ENCODE measurements around the gene PCDHB4.
"Not testable (repeated sequence)": the region's sequence is repeated elsewhere in the genome, so short reads cannot be mapped to it uniquely, and the experiment has no call there.

Gene PCDHB4

DNA sequence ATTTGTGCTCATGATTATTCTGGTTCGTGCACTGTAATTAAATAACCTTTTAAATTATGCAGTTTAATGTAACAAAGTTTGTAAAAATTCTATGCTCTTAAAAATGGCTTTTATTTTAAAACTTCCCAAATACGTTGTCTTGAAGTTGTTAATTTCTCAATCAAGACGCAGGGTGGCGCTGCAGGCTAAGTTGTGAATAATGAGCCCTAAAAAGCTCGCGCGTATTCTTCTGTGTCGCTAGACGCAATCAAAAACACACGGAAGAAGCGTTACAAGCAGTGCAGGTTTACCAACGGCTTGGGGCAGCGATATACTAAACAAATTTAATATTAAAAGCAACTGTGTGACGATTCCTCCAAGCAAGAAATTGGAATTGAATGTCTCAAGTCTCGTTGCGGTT lies at the start of gene PCDHB4:
TSS of gene PCDHB4 (plus strand) at position 256 of the 400 bp plus-strand sequence. CDS start 181 bp downstream, outside the sequence.
- peak; percentile 25 for DNase-seq

DNA sequence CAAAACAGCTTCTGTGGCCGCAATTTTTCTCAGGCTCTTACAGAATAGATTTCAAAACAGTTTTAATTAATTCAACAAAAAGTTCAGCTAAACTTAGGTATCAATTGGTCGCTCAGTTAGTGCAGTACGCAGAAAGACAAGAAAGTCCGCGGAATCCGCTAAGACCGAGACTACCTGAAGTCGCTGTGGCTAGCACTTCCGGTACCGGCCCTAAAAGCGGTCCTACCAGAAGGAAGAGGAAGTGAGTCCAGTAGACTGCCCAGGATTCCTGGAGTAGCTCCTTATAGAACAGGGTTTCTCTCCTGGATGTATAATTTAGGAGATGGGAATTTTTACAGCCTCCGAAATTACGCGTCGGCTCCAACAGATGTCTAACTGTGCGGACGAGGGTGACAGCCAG lies 43.8 kb upstream of the PCDHB4 start:
- DNase-seq = no peak

DNA sequence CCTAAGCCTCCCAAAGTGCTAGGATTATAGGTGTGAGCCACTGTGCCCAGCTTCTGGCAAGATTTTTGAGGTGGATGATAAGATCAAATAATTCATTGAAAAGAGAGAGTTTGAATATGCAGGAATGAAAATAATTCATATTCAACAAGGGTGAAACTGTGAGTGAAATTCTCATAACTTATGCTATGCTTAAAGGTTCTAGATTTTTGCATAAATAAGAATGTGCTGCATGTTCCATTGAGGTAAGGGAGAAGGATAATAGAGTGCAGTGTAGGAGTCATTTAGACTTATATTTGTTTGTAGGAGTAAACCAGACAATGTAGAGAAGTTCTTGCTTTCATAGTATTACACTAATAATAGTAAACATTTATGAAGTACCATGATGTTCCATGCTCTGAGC lies 39.4 kb upstream of the PCDHB4 start:
- no peak for DNase-seq

DNA sequence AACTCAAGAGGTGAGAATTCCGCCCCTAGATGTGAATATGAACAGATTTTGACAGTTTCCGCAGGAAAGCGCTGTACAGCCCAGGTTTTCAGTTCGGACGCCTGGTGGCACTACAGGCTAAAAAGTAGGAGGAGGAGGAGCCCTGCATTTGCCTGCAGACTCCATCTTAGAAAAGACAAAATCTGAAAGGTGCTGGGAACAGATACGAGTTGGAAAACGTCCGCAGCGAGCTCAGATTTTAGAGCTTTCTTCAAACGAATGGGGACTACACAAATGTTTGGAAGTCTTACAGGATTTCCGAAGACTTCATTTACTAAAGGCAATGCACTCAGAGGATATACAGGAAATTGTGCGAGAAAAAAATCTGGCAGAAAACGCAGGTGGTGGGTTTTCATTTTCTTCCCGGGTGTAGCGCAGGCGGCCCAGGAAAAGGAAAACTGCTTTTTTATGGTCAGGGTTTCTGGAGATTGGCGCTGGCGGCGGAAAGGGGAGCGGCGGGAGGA lies 37.1 kb upstream of the PCDHB4 start:
- peak; percentile 30 for DNase-seq

DNA sequence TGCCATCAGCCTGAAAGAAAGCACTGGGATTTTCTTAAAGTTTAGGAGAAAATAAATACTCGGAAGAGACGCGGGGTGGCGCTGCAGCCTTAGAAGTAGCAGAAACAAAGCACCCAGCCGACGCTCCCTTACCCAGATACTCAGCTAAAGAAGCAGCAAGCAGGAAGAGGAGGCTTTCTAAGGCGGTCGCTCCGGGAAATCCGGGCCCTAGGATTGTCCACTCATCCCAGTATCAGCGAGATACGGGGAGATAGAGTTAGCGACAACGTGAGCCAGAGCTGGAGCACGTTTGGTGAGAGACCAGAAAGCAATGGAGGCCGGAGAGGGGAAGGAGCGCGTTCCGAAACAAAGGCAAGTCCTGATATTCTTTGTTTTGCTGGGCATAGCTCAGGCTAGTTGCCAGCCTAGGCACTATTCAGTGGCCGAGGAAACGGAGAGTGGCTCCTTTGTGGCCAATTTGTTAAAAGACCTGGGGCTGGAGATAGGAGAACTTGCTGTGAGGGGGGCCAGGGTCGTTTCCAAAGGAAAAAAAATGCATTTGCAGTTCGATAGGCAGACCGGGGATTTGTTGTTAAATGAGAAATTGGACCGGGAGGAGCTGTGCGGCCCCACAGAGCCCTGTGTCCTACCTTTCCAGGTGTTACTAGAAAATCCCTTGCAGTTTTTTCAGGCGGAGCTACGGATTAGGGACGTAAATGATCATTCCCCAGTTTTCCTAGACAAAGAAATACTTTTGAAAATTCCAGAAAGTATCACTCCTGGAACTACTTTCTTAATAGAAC lies 26.9 kb upstream of the PCDHB4 start, which contains the start of gene PCDHB2:
TSS of gene PCDHB2 (plus strand) at position 135 of the 782 bp plus-strand sequence. CDS start at position 311, 176 bp downstream.
- DNase-seq = peak; percentile 24

DNA sequence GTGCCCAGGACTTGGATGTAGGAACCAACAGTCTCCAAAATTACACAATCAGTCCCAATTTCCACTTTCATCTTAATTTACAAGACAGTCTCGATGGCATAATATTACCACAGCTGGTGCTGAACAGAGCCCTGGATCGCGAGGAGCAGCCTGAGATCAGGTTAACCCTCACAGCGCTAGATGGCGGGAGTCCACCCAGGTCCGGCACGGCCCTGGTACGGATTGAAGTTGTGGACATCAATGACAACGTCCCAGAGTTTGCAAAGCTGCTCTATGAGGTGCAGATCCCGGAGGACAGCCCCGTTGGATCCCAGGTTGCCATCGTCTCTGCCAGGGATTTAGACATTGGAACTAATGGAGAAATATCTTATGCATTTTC lies 26.4 kb upstream of the PCDHB4 start:
- no peak for DNase-seq

DNA sequence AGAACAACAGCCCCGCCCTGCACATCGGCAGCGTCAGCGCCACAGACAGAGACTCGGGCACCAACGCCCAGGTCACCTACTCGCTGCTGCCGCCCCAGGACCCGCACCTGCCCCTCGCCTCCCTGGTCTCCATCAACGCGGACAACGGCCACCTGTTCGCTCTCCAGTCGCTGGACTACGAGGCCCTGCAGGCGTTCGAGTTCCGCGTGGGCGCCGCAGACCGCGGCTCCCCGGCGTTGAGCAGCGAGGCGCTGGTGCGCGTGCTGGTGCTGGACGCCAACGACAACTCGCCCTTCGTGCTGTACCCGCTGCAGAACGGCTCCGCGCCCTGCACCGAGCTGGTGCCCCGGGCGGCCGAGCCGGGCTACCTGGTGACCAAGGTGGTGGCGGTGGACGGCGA lies 25.4 kb upstream of the PCDHB4 start:
- DNase-seq = not testable (repeated sequence)

DNA sequence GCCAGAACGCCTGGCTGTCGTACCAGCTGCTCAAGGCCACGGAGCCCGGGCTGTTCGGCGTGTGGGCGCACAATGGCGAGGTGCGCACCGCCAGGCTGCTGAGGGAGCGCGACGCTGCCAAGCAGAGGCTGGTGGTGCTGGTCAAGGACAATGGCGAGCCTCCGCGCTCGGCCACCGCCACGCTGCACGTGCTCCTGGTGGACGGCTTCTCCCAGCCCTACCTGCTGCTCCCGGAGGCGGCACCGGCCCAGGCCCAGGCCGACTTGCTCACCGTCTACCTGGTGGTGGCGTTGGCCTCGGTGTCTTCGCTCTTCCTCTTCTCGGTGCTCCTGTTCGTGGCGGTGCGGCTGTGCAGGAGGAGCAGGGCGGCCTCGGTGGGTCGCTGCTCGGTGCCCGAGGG lies 25.0 kb upstream of the PCDHB4 start:
- DNase-seq = not testable (repeated sequence)

DNA sequence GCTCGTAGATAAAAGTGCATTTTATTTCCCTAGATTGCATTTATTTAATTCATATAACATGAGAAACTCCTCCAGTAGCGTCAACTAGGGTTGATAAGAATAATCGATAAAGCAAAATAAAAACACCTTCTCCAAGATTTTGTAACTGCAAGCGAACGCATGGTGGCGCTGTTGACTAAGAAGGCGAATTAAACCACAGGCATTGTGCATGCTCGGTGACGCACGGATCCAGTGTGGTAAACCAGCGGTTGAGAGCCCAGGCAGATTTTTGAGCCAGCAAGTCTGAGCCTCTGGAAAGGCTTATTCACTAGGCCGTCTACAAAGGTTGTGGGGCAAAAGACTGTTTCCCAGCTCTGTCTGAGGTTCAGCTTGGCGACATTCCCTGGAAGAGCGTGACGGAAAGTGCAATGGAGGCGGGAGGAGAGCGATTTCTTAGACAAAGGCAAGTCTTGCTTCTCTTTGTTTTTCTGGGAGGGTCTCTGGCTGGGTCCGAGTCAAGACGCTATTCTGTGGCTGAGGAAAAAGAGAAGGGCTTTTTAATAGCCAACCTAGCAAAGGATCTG lies 21.3 kb upstream of the PCDHB4 start, which contains the start of gene PCDHB3:
TSS of gene PCDHB3 (plus strand) at position 231 of the 563 bp plus-strand sequence. CDS start at position 408, 177 bp downstream.
- DNase-seq = peak; percentile 21

DNA sequence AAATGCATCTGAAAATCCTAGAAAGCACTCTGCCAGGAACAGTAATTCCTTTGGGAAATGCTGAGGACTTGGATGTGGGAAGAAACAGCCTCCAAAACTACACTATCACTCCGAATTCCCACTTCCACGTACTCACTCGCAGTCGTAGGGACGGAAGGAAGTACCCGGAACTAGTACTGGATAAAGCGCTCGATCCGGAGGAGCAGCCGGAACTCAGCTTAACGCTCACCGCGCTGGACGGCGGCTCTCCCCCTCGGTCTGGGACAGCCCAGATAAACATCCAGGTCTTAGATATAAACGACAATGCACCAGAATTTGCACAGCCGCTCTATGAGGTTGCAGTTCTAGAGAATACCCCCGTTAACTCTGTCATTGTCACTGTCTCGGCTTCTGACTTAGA lies 20.6 kb upstream of the PCDHB4 start:
- no peak for DNase-seq

DNA sequence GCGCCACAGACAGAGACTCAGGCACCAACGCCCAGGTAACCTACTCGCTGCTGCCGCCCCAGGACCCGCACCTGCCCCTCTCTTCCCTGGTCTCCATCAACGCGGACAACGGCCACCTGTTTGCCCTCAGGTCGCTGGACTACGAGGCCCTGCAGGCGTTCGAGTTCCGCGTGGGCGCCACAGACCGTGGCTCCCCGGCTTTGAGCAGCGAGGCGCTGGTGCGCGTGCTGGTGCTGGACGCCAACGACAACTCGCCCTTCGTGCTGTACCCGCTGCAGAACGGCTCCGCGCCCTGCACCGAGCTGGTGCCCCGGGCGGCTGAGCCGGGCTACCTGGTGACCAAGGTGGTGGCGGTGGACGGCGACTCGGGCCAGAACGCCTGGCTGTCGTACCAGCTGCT lies 19.5 kb upstream of the PCDHB4 start:
- DNase-seq = not testable (repeated sequence)

DNA sequence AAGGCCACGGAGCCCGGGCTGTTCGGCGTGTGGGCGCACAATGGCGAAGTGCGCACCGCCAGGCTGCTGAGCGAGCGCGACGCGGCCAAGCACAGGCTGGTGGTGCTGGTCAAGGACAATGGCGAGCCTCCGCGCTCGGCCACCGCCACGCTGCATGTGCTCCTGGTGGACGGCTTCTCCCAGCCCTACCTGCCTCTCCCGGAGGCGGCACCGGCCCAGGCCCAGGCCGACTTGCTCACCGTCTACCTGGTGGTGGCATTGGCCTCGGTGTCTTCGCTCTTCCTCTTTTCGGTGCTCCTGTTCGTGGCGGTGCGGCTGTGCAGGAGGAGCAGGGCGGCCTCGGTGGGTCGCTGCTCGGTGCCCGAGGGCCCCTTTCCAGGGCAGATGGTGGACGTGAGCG lies 19.1 kb upstream of the PCDHB4 start:
- DNase-seq = not testable (repeated sequence)

DNA sequence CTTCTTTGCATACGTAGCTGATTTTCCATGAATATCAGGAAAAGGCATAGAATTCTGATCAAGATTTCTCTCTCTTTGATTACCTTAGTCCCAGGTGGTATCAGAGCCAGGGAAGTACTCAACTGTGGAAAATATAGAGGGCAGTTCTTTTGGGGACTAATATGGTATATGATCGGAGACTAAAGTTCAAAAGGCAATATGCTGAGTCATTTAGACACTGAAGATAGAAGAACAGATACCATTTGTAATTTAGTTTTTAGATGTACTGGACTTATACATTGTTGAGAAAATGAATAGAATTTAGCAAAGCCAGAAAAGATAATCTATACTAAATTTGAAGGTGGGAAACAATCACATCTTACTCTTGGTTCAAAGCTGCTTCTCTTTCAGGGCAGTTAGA lies 16.3 kb upstream of the PCDHB4 start:
- DNase-seq = no peak

DNA sequence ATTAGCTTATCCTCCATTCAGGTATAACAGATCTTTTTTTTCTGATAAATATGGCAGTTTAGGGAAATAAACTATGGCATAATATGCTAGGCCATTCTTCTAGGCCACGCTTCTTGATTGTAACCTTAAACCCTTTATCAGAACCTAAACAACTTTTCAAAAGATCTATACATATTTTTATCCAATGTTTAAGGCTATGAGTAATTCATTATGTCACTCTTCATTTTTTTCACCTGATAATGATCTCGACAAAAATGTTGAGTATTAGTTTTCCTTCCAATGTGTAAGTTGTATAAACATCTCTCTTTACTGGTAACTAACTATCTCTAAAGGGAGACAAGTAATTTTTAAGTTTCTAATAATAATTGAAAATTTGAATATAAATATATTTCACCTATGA lies 2.4 kb upstream of the PCDHB4 start:
- no peak for DNase-seq

DNA sequence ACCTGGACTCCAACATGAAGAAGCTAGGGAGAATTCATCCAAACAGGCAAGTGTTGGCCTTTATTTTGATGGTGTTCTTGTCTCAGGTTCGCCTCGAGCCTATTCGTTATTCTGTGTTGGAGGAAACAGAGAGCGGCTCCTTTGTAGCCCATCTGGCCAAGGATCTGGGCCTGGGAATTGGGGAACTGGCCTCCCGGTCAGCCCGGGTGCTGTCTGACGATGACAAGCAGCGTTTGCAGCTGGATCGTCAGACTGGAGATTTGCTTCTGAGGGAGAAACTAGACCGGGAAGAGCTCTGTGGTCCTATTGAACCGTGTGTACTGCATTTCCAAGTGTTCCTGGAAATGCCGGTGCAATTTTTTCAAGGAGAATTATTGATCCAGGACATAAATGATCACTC lies 367 bp downstream of the PCDHB4 start:
- DNase-seq = no peak

DNA sequence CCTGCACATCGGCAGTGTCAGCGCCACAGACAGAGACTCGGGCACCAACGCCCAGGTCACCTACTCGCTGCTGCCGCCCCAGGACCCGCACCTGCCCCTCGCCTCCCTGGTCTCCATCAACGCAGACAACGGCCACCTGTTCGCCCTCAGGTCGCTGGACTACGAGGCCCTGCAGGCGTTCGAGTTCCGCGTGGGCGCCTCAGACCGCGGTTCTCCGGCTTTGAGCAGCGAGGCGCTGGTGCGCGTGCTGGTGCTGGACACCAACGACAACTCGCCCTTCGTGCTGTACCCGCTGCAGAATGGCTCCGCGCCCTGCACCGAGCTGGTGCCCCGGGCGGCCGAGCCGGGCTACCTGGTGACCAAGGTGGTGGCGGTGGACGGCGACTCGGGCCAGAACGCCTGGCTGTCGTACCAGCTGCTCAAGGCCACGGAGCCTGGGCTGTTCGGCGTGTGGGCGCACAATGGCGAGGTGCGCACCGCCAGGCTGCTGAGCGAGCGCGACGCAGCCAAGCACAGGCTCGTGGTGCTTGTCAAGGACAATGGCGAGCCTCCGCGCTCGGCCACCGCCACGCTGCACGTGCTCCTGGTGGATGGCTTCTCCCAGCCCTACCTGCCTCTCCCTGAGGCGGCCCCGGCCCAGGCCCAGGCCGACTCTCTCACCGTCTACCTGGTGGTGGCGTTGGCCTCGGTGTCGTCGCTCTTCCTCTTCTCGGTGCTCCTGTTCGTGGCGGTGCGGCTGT lies 1.9 kb downstream of the PCDHB4 start:
- DNase-seq = not testable (repeated sequence)

DNA sequence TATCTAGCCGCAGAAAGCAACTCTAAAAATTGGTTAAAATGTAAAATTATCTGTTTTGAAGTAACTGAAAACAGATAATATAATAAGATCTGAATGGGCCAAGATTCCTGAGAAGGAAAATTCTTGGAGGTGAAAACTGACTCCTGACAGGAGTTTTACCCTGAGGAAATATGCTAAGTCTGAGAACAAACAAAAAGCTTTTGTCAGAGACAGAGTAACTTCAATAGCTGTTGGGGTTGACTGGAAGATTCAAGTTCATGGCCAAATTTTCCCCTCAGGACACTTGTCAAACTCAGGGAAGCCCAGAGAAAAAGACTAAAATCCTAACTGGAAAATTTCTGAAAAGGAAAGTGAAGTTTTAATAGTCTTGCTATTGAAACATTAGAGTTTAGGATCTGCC lies 5.7 kb downstream of the PCDHB4 start:
- no peak for DNase-seq

DNA sequence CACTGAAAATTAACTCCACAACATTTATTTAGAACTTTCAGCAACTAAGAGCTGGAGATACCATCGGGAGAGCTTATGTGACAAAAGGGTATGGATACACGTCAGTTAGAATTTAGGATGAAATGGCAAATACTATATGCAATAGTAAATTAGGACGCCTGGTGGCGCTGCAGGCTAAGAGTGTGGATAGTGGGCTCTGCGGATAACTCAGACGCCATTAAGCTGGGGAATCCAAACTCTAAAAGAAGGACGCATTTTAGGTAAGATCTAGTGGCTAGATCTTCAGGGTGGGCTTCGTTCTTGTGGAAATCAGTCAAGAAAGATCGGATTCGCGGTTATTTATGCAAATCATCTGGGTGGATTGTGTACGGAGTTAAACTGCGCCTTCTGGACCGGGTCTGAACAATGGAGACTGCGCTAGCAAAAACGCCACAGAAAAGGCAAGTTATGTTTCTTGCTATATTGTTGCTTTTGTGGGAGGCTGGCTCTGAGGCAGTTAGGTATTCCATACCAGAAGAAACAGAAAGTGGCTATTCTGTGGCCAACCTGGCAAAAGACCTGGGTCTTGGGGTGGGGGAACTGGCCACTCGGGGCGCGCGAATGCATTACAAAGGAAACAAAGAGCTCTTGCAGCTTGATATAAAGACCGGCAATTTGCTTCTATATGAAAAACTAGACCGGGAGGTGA lies 13.6 kb downstream of the PCDHB4 start, which contains the start of gene PCDHB5:
TSS of gene PCDHB5 (plus strand) at position 177 of the 688 bp plus-strand sequence. CDS start at position 406, 229 bp downstream.
- no peak for DNase-seq

DNA sequence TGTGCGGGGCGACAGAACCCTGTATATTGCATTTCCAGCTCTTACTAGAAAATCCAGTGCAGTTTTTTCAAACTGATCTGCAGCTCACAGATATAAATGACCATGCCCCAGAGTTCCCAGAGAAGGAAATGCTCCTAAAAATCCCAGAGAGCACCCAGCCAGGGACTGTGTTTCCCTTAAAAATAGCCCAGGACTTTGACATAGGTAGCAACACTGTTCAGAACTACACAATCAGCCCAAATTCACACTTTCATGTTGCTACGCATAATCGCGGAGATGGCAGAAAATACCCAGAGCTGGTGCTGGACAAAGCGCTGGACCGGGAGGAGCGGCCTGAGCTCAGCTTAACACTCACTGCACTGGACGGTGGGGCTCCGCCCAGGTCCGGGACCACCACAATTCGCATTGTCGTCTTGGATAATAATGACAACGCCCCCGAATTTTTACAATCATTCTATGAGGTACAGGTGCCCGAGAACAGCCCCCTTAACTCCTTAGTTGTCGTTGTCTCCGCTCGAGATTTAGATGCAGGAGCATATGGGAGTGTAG lies 14.2 kb downstream of the PCDHB4 start:
- DNase-seq = no peak

DNA sequence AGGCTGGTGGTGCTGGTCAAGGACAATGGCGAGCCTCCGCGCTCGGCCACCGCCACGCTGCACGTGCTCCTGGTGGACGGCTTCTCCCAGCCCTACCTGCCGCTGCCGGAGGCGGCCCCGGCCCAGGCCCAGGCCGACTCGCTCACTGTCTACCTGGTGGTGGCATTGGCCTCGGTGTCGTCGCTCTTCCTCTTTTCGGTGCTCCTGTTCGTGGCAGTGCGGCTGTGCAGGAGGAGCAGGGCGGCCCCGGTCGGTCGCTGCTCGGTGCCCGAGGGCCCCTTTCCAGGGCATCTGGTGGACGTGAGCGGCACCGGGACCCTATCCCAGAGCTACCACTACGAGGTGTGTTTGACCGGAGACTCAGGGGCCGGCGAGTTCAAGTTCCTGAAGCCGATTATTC lies 15.7 kb downstream of the PCDHB4 start:
- not testable (repeated sequence) for DNase-seq

DNA sequence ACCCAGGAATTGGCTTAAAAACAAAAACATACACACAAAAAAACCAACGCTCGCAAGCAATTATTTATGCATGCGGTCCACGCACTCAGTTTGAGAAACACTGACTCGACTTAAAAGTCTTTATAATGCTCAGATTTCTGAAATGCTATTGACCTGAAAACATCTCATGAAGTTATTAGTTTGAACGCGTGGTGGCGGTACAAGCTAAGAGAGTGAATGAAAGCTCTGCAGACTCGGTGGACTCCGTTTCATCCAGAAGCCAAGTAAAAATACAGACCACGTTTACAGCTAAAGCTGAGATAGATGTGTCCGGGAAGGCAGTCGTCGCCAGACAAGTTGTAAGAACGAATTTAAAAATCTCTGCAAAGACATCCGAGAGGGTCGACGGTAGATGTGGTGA lies 28.2 kb downstream of the PCDHB4 start, which contains the start of gene PCDHB6:
TSS of gene PCDHB6 (plus strand) at position 246 of the 400 bp plus-strand sequence. CDS start 201 bp downstream, outside the sequence.
- no peak for DNase-seq
